SJCRH30 (cell line): ENCODE measurements around the gene PPP3CA. TPM values are rescaled to one million over a fixed set of nuclear protein-coding genes. Genes with fewer than 3 reads are reported as not detected.
"Not testable (repeated sequence)": the region's sequence is repeated elsewhere in the genome, so short reads cannot be mapped to it uniquely, and the experiment has no call there.

Source experiments
- DNase-seq, 2 experiments: peaks; one replicate each; pipeline ENCODE4 v3.0.0-alpha.2; 2015 to 2020
- H3K27ac ChIP-seq: fragments of 250-450 bp; sonication (Bioruptor Pico); 2 replicates; pipeline ENCODE4 v1.5.1; 2020; ENCODE audit warnings: mild to moderate bottlenecking, moderate library complexity
- H3K27me3 ChIP-seq: fragments of 250-450 bp; sonication (Bioruptor Pico); 2 replicates; pipeline ENCODE4 v1.5.1; 2020; ENCODE audit warnings: mild to moderate bottlenecking, moderate library complexity
- H3K36me3 ChIP-seq: fragments of 250-450 bp; sonication (Bioruptor Pico); 2 replicates; pipeline ENCODE4 v1.5.1; 2020; ENCODE audit warnings: mild to moderate bottlenecking, moderate library complexity
- H3K4me1 ChIP-seq: fragments of 250-450 bp; sonication (Bioruptor Pico); 2 replicates; pipeline ENCODE4 v1.5.1; 2020; ENCODE audit warnings: mild to moderate bottlenecking, moderate library complexity
- H3K4me3 ChIP-seq: fragments of 250-450 bp; sonication (Bioruptor Pico); 2 replicates; pipeline ENCODE4 v1.5.1; 2020; ENCODE audit warnings: mild to moderate bottlenecking, moderate library complexity
- H3K9me3 ChIP-seq: fragments of 250-450 bp; sonication (Bioruptor Pico); replicated peaks from 2 replicates; pipeline ENCODE4 v1.5.1; 2020; ENCODE audit warnings: mild to moderate bottlenecking, moderate library complexity
- total RNA-seq: library from RNA; depleted of rRNA; stranded (reverse); fragments of >200 nt; shearing (Covaris generic); gene quantifications from 2 replicates; pipeline ENCODE4 v1.2.3, GENCODE V29; 2014

PPP3CA gene
- total RNA-seq, 1 experiment from 2014 or later, result 38.4 TPM

- Histone ChIP-seq H3K4me1 (no peaks in the 10 kb centered on the region), H3K36me3 (no peaks in the 10 kb centered on the region), H3K9me3 (no peaks in the 10 kb centered on the region), H3K27ac (no peak overlapping the region), H3K4me3 (no peak overlapping the region), H3K27me3 (no peaks in the 10 kb centered on the region)
- DNase-seq, result no peak
Measured at GRCh38 chr4:101184668-101185067, 162.7 kb downstream of the PPP3CA start.

- Histone ChIP-seq H3K4me1 (no peaks in the 10 kb centered on the region), H3K27ac (no peak overlapping the region), H3K36me3 (no peaks in the 10 kb centered on the region), H3K4me3 (no peak overlapping the region), H3K27me3 (no peaks in the 10 kb centered on the region), H3K9me3 (no peaks in the 10 kb centered on the region)
- DNase-seq, result no peak
Measured at GRCh38 chr4:101183666-101184373, 163.5 kb downstream of the PPP3CA start.

- no peaks in the 10 kb centered on the region for H3K4me1 ChIP-seq
- no peaks in the 10 kb centered on the region for H3K27me3 ChIP-seq
- no peak overlapping the region for H3K4me3 ChIP-seq
- H3K36me3 ChIP-seq, result no peaks in the 10 kb centered on the region
- no peaks in the 10 kb centered on the region for H3K9me3 ChIP-seq
- DNase-seq, result no peak
- H3K27ac ChIP-seq, result no peak overlapping the region
Measured at GRCh38 chr4:101183221-101183620, 164.1 kb downstream of the PPP3CA start.

GRCh38 chr4:101182688-101183087 lies 164.6 kb downstream of the PPP3CA start:
- H3K27ac ChIP-seq, H3K36me3 ChIP-seq, H3K9me3 ChIP-seq, DNase-seq, H3K4me1 ChIP-seq, H3K4me3 ChIP-seq, H3K27me3 ChIP-seq: not testable (repeated sequence)

GRCh38 chr4:101178731-101179130 lies 168.6 kb downstream of the PPP3CA start:
- H3K27me3 ChIP-seq, result no peaks in the 10 kb centered on the region
- no peaks in the 10 kb centered on the region for H3K4me1 ChIP-seq

GRCh38 chr4:101177154-101177553 lies 170.2 kb downstream of the PPP3CA start:
- Histone ChIP-seq H3K36me3 (no peaks in the 10 kb centered on the region), H3K9me3 (no peaks in the 10 kb centered on the region), H3K4me1 (0 out of 2 replicates have a peak, but pooled peaks cover 1% of the 10 kb centered on the region), H3K4me3 (no peak overlapping the region), H3K27ac (no peak overlapping the region), H3K27me3 (no peaks in the 10 kb centered on the region)
- DNase-seq, result no peak

More at GRCh38 chr4:101178731-101179130, 168.6 kb downstream of the PPP3CA start:
- Histone ChIP-seq H3K4me3 (no peak overlapping the region), H3K36me3 (no peaks in the 10 kb centered on the region), H3K9me3 (no peaks in the 10 kb centered on the region), H3K27ac (no peak overlapping the region)
- DNase-seq, result no peak

GRCh38 chr4:101175896-101176676 lies 171.2 kb downstream of the PPP3CA start:
- no peak for DNase-seq
- no peaks in the 10 kb centered on the region for H3K9me3 ChIP-seq

GRCh38 chr4:101174679-101175345 lies 172.5 kb downstream of the PPP3CA start:
- H3K4me1 ChIP-seq, result 0 out of 2 replicates have a peak, but pooled peaks cover 6% of the 10 kb centered on the region
- H3K36me3 ChIP-seq, result no peaks in the 10 kb centered on the region
- no peak overlapping the region for H3K27ac ChIP-seq
- H3K27me3 ChIP-seq, result no peaks in the 10 kb centered on the region
- H3K4me3 ChIP-seq, result no peak overlapping the region
- no peaks in the 10 kb centered on the region for H3K9me3 ChIP-seq
- DNase-seq, result no peak

More at GRCh38 chr4:101175896-101176676, 171.2 kb downstream of the PPP3CA start:
- Histone ChIP-seq H3K27me3 (no peaks in the 10 kb centered on the region), H3K4me3 (no peak overlapping the region), H3K4me1 (0 out of 2 replicates have a peak, but pooled peaks cover 6% of the 10 kb centered on the region), H3K27ac (no peak overlapping the region), H3K36me3 (no peaks in the 10 kb centered on the region)

GRCh38 chr4:101172369-101172768 lies 175.0 kb downstream of the PPP3CA start:
- DNase-seq, result no peak
- H3K4me3 ChIP-seq, result no peak overlapping the region
- no peaks in the 10 kb centered on the region for H3K27me3 ChIP-seq
- no peaks in the 10 kb centered on the region for H3K9me3 ChIP-seq
- H3K27ac ChIP-seq, result peak overlapping the region; percentile 32
- H3K4me1 ChIP-seq, result 0 out of 2 replicates have a peak, but pooled peaks cover 6% of the 10 kb centered on the region
- no peaks in the 10 kb centered on the region for H3K36me3 ChIP-seq

GRCh38 chr4:101171747-101172146 lies 175.6 kb downstream of the PPP3CA start:
- Histone ChIP-seq H3K36me3 (no peaks in the 10 kb centered on the region), H3K27ac (peak overlapping the region; percentile 32), H3K27me3 (no peaks in the 10 kb centered on the region), H3K4me3 (no peak overlapping the region), H3K4me1 (0 out of 2 replicates have a peak, but pooled peaks cover 6% of the 10 kb centered on the region), H3K9me3 (no peaks in the 10 kb centered on the region)
- DNase-seq, result no peak

GRCh38 chr4:101169044-101170014 lies 178.0 kb downstream of the PPP3CA start:
- no peaks in the 10 kb centered on the region for H3K27me3 ChIP-seq
- peak; percentile 66 to 82 for DNase-seq

GRCh38 chr4:101163936-101164335 lies 183.4 kb downstream of the PPP3CA start:
- Histone ChIP-seq H3K27ac (no peak overlapping the region), H3K4me3 (no peak overlapping the region), H3K36me3 (no peaks in the 10 kb centered on the region), H3K9me3 (no peaks in the 10 kb centered on the region), H3K4me1 (no peaks in the 10 kb centered on the region), H3K27me3 (no peaks in the 10 kb centered on the region)
- no peak for DNase-seq

More at GRCh38 chr4:101169044-101170014, 178.0 kb downstream of the PPP3CA start:
- Histone ChIP-seq H3K4me1 (0 out of 2 replicates have a peak, but pooled peaks cover 6% of the 10 kb centered on the region), H3K27ac (no peak overlapping the region), H3K9me3 (no peaks in the 10 kb centered on the region), H3K36me3 (no peaks in the 10 kb centered on the region), H3K4me3 (no peak overlapping the region)

- Histone ChIP-seq H3K27ac (no peak overlapping the region), H3K9me3 (no peaks in the 10 kb centered on the region), H3K27me3 (no peaks in the 10 kb centered on the region), H3K4me1 (no peaks in the 10 kb centered on the region), H3K36me3 (no peaks in the 10 kb centered on the region), H3K4me3 (no peak overlapping the region)
- no peak for DNase-seq
Measured at GRCh38 chr4:101162990-101163380, 184.3 kb downstream of the PPP3CA start.
